ENCODE results near the gene BEAN1.

DNA sequence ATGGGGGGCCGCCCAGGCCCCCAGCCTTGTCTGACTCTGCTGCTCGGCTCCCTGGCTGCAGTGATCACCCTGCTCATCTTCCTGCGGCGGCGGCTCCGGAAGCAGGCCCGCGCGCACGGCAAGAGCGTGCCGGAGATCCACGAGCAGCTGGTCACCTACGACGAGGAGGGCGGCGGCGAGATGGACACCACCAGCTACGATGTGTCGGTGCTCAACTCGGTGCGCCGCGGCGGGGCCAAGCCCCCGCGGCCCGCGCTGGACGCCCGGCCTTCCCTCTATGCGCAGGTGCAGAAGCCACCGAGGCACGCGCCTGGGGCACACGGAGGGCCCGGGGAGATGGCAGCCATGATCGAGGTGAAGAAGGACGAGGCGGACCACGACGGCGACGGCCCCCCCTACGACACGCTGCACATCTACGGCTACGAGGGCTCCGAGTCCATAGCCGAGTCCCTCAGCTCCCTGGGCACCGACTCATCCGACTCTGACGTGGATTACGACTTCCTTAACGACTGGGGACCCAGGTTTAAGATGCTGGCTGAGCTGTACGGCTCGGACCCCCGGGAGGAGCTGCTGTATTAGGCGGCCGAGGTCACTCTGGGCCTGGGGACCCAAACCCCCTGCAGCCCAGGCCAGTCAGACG is 24.4 kb upstream of the BEAN1 start:
- TF ChIP-seq, protein P1, sequence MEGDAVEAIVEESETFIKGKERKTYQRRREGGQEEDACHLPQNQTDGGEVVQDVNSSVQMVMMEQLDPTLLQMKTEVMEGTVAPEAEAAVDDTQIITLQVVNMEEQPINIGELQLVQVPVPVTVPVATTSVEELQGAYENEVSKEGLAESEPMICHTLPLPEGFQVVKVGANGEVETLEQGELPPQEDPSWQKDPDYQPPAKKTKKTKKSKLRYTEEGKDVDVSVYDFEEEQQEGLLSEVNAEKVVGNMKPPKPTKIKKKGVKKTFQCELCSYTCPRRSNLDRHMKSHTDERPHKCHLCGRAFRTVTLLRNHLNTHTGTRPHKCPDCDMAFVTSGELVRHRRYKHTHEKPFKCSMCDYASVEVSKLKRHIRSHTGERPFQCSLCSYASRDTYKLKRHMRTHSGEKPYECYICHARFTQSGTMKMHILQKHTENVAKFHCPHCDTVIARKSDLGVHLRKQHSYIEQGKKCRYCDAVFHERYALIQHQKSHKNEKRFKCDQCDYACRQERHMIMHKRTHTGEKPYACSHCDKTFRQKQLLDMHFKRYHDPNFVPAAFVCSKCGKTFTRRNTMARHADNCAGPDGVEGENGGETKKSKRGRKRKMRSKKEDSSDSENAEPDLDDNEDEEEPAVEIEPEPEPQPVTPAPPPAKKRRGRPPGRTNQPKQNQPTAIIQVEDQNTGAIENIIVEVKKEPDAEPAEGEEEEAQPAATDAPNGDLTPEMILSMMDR (IDR thresholded peaks at IDR 0.05; ENCODE audit: low read depth, low read length, poor library complexity, severe bottlenecking), result no peak
- no peak for TF ChIP-seq EZH2phosphoT487 (IDR thresholded peaks at IDR 0.05; ENCODE audit: borderline replicate concordance, low read length)

Data from DOHH2 (cell line).